HEK293T (cell line): ENCODE measurements around the gene RING1.

Source experiments
- ARNT ChIP-seq: fragments of 450-650 bp; IDR thresholded peaks from 2 replicates; pipeline ENCODE4 v1.6.1; 2017; ENCODE audit warnings: mild to moderate bottlenecking
- L3MBTL2 ChIP-seq: fragments of 450-650 bp; conservative IDR thresholded peaks from 2 replicates; pipeline ENCODE4 v1.6.1; 2016; ENCODE audit warnings: mild to moderate bottlenecking
- TARDBP ChIP-seq: fragments of 450-650 bp; IDR thresholded peaks from 2 replicates; pipeline ENCODE4 v1.6.1; 2016

GRCh38 chr6:33163540-33163939 lies 44.8 kb upstream of the RING1 start:
- TF ChIP-seq L3MBTL2, result no peak
- no peak for TF ChIP-seq ARNT
- no peak for TF ChIP-seq TARDBP
